Smooth muscle cell (in vitro differentiated cells): ENCODE results near the gene FLNC. TPM values are rescaled to one million over a fixed set of nuclear protein-coding genes. Genes with fewer than 3 reads are reported as not detected.

Experiments used
- DNase-seq: peaks from one replicate; lab custom pipeline; 2025; ENCODE audit not compliant: unreplicated experiment; lab: John Stamatoyannopoulos, UW
- H2AFZ ChIP-seq: fragments of 200-600 bp; sonication (generic); 2 replicates; pipeline ENCODE4 v1.6.0; 2016; ENCODE audit warnings: antibody characterized with exemption, low read depth, mild to moderate bottlenecking
- H3F3A ChIP-seq: fragments of 200-600 bp; sonication (generic); 2 replicates; pipeline ENCODE4 v1.6.0; 2017; ENCODE audit warnings: antibody characterized with exemption, low read depth
- H3K27ac ChIP-seq: fragments of 200-600 bp; sonication (generic); 2 replicates; pipeline ENCODE4 v1.5.1; 2016; ENCODE audit warnings: low read depth, mild to moderate bottlenecking
- H3K27me3 ChIP-seq: fragments of 200-600 bp; sonication (generic); 2 replicates; pipeline ENCODE4 v1.6.1; 2016; ENCODE audit warnings: low read depth, mild to moderate bottlenecking
- H3K36me3 ChIP-seq: fragments of 200-600 bp; sonication (generic); 2 replicates; pipeline ENCODE4 v1.5.1; 2016; ENCODE audit warnings: low read depth
- H3K4me1 ChIP-seq: fragments of 200-600 bp; sonication (generic); 2 replicates; pipeline ENCODE4 v1.5.1; 2016; ENCODE audit warnings: low read depth
- H3K4me2 ChIP-seq: fragments of 200-600 bp; sonication (generic); 2 replicates; pipeline ENCODE4 v1.6.0; 2016; ENCODE audit warnings: mild to moderate bottlenecking
- H3K4me3 ChIP-seq: fragments of 200-600 bp; sonication (generic); 2 replicates; pipeline ENCODE4 v1.5.1; 2016; ENCODE audit warnings: mild to moderate bottlenecking
- H3K79me2 ChIP-seq: fragments of 200-600 bp; sonication (generic); 2 replicates; pipeline ENCODE4 v1.6.0; 2016; ENCODE audit warnings: low read depth, mild to moderate bottlenecking
- H3K9ac ChIP-seq: fragments of 200-600 bp; sonication (generic); 2 replicates; pipeline ENCODE4 v1.6.0; 2016; ENCODE audit warnings: low read depth
- H3K9me3 ChIP-seq: fragments of 200-600 bp; sonication (generic); replicated peaks from 2 replicates; pipeline ENCODE4 v1.5.1; 2016; ENCODE audit warnings: low read depth
- H4K20me1 ChIP-seq: fragments of 200-600 bp; sonication (generic); 2 replicates; pipeline ENCODE4 v1.6.0; 2016; ENCODE audit warnings: low read depth
- CTCF ChIP-seq: fragments of 200-600 bp; sonication (generic); IDR thresholded peaks from 2 replicates; pipeline ENCODE4 v1.5.1; 2017; ENCODE audit warnings: borderline replicate concordance, mild to moderate bottlenecking, antibody characterized with exemption; ENCODE audit not compliant: insufficient read depth, poor library complexity, severe bottlenecking
- WGBS: methylation state at CpG from one replicate; pipeline ENCODE4 v1.1.7; 2016; ENCODE audit warnings: low lambda C conversion rate; 5-methylcytosine and 5-hydroxymethylcytosine counted together
- polyA plus RNA-seq: library from polyadenylated mRNA; unstranded; fragments of >200 nt; fragmentation: Nextera tagmentation; extraction: Ambion mirVana; gene quantifications from 2 replicates; pipeline ENCODE4 v1.2.1, GENCODE V29; 2016
- total RNA-seq: library from RNA; depleted of rRNA; stranded (reverse); fragments of >200 nt; gene quantifications from 2 replicates; pipeline ENCODE4 v1.2.3, GENCODE V29; 2014

Gene FLNC
- total and polyA plus RNA-seq, 2 experiments from 2014 or later, result 31.7 to 34.2 TPM

- H3K36me3 ChIP-seq, result no peaks in the 10 kb centered on the region
- DNase-seq, result no peak
- H3K27ac ChIP-seq, result no peak overlapping the region
- H3K9ac ChIP-seq, result no peak overlapping the region
- TF ChIP-seq CTCF, result no peak
- H2AFZ ChIP-seq, result no peak overlapping the region
- H4K20me1 ChIP-seq, result peaks cover 75% of the 10 kb centered on the region
- H3F3A ChIP-seq, result no peaks in the 10 kb centered on the region
- no peaks in the 10 kb centered on the region for H3K79me2 ChIP-seq
- no peak overlapping the region for H3K4me3 ChIP-seq
- no peaks in the 10 kb centered on the region for H3K4me1 ChIP-seq
- no peak overlapping the region for H3K4me2 ChIP-seq
- 97% methylated on average over 19 of the region's 23 CpGs for WGBS
- H3K27me3 ChIP-seq, result no peaks in the 10 kb centered on the region
- H3K9me3 ChIP-seq, result no peaks in the 10 kb centered on the region
These were observed 10.3 kb downstream of the FLNC start for GRCh38 chr7:128840326-128841170.

GRCh38 chr7:128841171-128841690 is 11.0 kb downstream of the FLNC start:
- H4K20me1 ChIP-seq, result peaks cover 69% of the 10 kb centered on the region
- H3F3A ChIP-seq, result no peaks in the 10 kb centered on the region
- no peak for TF ChIP-seq CTCF
- H3K4me2 ChIP-seq, result no peak overlapping the region
- 93% methylated on average over 17 of the region's 17 CpGs for WGBS
- no peak for DNase-seq
- no peaks in the 10 kb centered on the region for H3K79me2 ChIP-seq
- no peaks in the 10 kb centered on the region for H3K27me3 ChIP-seq
- H3K9me3 ChIP-seq, result no peaks in the 10 kb centered on the region
- H2AFZ ChIP-seq, result no peak overlapping the region
- H3K4me3 ChIP-seq, result no peak overlapping the region
- H3K4me1 ChIP-seq, result no peaks in the 10 kb centered on the region
- H3K36me3 ChIP-seq, result no peaks in the 10 kb centered on the region
- H3K27ac ChIP-seq, result no peak overlapping the region
- no peak overlapping the region for H3K9ac ChIP-seq

- 71% methylated on average over 27 of the region's 35 CpGs for WGBS
- H3K4me3 ChIP-seq, result no peak overlapping the region
- no peak overlapping the region for H2AFZ ChIP-seq
- DNase-seq, result no peak
- H3K9me3 ChIP-seq, result no peaks in the 10 kb centered on the region
- H3F3A ChIP-seq, result no peaks in the 10 kb centered on the region
- H3K4me1 ChIP-seq, result no peaks in the 10 kb centered on the region
- no peaks in the 10 kb centered on the region for H3K79me2 ChIP-seq
- H3K9ac ChIP-seq, result no peak overlapping the region
- no peaks in the 10 kb centered on the region for H3K27me3 ChIP-seq
- no peaks in the 10 kb centered on the region for H3K36me3 ChIP-seq
- no peak overlapping the region for H3K4me2 ChIP-seq
- peaks cover 61% of the 10 kb centered on the region for H4K20me1 ChIP-seq
- H3K27ac ChIP-seq, result no peak overlapping the region
- TF ChIP-seq CTCF, result peak; percentile 73
These were observed 11.9 kb downstream of the FLNC start for GRCh38 chr7:128841921-128842673.
